WERI-Rb-1 (cell line): ENCODE results near the gene SLC2A1.

Source experiments
- DNase-seq: peaks from one replicate; pipeline ENCODE4 v3.0.0-alpha.2; 2020
- H3K27ac ChIP-seq: fragments of 250-450 bp; sonication (Bioruptor Pico); 2 replicates; pipeline ENCODE4 v1.5.1; 2020; ENCODE audit warnings: mild to moderate bottlenecking, moderate library complexity
- H3K27me3 ChIP-seq: fragments of 250-450 bp; sonication (Bioruptor Pico); 2 replicates; pipeline ENCODE4 v1.5.1; 2021; ENCODE audit warnings: mild to moderate bottlenecking, low read depth, moderate library complexity; ENCODE audit not compliant: insufficient read depth, severe bottlenecking
- H3K36me3 ChIP-seq: fragments of 250-450 bp; sonication (Bioruptor Pico); 2 replicates; pipeline ENCODE4 v1.5.1; 2020; ENCODE audit warnings: mild to moderate bottlenecking, moderate library complexity
- H3K4me3 ChIP-seq: 2 replicates; pipeline ENCODE4 v1.5.1; 2011; ENCODE audit warnings: low read depth, mild to moderate bottlenecking, control low read depth, low read length
- H3K9me3 ChIP-seq: fragments of 250-450 bp; sonication (Bioruptor Pico); 2 replicates; pipeline ENCODE4 v1.5.1; 2021; ENCODE audit warnings: mild to moderate bottlenecking, moderate library complexity; ENCODE audit not compliant: severe bottlenecking
- TF ChIP-seq, protein P1 (sequence below): IDR thresholded peaks from 2 replicates; pipeline ENCODE4 v1.5.1; 2011; ENCODE audit warnings: low read depth, mild to moderate bottlenecking, control low read depth, inconsistent platforms, low read length

Gene SLC2A1

GRCh38 chr1:42978317-42979035 lies 19.8 kb upstream of the SLC2A1 start:
- H3K4me3 ChIP-seq: no peak overlapping the region
- H3K9me3 ChIP-seq: no peaks in the 10 kb centered on the region
- no peak overlapping the region for H3K27ac ChIP-seq
- no peaks in the 10 kb centered on the region for H3K27me3 ChIP-seq
- TF ChIP-seq, protein P1, sequence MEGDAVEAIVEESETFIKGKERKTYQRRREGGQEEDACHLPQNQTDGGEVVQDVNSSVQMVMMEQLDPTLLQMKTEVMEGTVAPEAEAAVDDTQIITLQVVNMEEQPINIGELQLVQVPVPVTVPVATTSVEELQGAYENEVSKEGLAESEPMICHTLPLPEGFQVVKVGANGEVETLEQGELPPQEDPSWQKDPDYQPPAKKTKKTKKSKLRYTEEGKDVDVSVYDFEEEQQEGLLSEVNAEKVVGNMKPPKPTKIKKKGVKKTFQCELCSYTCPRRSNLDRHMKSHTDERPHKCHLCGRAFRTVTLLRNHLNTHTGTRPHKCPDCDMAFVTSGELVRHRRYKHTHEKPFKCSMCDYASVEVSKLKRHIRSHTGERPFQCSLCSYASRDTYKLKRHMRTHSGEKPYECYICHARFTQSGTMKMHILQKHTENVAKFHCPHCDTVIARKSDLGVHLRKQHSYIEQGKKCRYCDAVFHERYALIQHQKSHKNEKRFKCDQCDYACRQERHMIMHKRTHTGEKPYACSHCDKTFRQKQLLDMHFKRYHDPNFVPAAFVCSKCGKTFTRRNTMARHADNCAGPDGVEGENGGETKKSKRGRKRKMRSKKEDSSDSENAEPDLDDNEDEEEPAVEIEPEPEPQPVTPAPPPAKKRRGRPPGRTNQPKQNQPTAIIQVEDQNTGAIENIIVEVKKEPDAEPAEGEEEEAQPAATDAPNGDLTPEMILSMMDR: no peak
- no peaks in the 10 kb centered on the region for H3K36me3 ChIP-seq
- DNase-seq: no peak

DNA sequence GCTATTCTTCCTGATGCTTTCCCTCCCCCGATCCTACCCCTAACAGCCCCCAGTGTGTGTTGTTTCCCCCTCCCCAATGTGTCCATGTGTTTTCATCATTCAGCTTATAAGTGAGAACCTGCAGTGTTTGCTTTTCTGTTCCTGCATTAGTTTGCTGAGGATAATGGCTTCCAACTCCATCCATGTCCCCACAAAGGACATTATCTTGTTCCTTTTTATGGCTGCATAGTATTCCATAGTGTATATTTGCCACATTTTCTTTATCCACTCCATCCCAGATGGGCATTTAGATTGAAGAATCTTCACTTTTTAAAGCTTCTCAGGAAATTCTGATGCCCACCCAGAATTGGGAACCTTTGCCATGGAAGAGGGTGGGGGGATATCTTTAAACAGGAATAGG lies 19.0 kb upstream of the SLC2A1 start:
- Histone ChIP-seq H3K36me3 (no peaks in the 10 kb centered on the region), H3K27ac (no peak overlapping the region), H3K27me3 (no peaks in the 10 kb centered on the region), H3K9me3 (no peaks in the 10 kb centered on the region), H3K4me3 (no peak overlapping the region)
- no peak for DNase-seq
- TF ChIP-seq, protein P1: no peak

DNA sequence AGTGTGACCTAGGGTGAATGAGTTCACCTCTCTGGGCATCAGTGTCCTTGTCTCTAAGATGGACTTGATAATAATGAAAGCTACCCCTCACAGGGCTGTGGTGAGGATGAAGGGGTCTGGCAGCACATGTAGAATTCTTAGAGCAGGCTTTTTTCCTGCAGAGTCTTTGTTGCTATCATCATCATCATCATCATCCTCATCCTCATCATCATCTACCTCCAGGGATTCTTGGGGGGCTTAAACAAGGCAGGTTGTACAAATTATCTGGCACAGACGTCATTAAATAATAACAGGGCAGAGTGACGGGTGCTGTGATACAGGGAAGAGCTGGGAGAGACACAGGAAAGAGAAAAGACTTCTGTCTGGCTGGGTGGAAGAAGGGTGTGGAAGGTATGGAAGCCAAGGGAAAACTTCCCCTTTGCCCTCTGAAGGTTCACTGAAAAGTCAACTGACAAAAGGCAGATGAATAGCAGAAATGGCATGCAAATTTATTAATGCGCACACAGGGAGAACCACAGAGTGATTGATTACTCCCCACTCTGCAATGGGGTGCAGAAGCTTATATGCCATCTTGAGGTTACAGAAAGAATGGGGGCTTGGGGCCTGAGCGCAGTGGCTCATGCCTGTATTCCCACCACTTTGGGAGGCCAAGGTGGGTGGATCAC lies 17.0 kb upstream of the SLC2A1 start:
- no peaks in the 10 kb centered on the region for H3K9me3 ChIP-seq
- no peak overlapping the region for H3K27ac ChIP-seq
- no peaks in the 10 kb centered on the region for H3K27me3 ChIP-seq
- no peaks in the 10 kb centered on the region for H3K36me3 ChIP-seq
- TF ChIP-seq, protein P1: no peak
- no peak for DNase-seq
- H3K4me3 ChIP-seq: no peak overlapping the region

DNA sequence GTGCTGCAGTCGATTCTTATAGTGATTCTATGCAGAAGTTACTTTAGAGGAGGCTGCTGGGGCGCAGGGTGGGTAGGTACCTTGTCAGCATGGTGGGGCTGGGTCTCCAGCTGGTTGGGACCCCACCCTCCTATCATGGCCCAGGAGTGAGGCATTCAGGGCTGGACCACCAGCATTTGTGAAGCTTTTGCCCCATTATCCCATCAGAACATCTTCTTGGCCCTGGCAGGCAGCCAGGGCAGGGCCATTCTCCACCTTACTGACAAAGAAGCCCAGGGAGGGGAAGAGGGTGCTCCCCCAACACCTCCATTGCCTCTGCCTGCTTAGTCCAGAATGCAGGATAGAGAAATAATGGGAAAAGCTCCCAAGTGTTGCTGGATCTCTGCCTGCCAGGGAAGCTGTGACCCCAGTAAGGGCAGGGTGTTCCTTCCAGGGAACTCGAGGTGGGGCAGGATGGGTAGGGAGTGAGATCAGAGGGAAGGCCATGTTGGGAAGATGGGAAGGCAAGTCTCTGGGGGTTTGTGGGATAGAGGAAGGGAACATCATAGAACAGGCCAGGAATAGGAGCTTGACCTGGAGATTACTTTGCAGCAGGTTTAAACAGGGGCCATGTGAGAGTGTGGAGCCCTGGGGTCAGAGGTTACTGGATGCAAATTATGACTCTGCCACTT lies 16.2 kb upstream of the SLC2A1 start:
- TF ChIP-seq, protein P1: no peak
- DNase-seq: no peak
- Histone ChIP-seq H3K27ac (no peak overlapping the region), H3K36me3 (no peaks in the 10 kb centered on the region), H3K4me3 (no peak overlapping the region), H3K9me3 (no peaks in the 10 kb centered on the region), H3K27me3 (no peaks in the 10 kb centered on the region)

- H3K27me3 ChIP-seq: no peaks in the 10 kb centered on the region
- no peak overlapping the region for H3K4me3 ChIP-seq
- H3K27ac ChIP-seq: no peak overlapping the region
- H3K36me3 ChIP-seq: no peaks in the 10 kb centered on the region
- no peaks in the 10 kb centered on the region for H3K9me3 ChIP-seq
- TF ChIP-seq, protein P1: no peak
- DNase-seq: no peak
Measured at GRCh38 chr1:42973799-42974198, 15.1 kb upstream of the SLC2A1 start.
